Body of pancreas (tissue), 4 donors: ENCODE results near the gene NDUFA11.

Experiments
- POLR2A ChIP-seq, 3 donors: fragments of 450-650 bp; IDR thresholded peaks; one replicate each; pipeline ENCODE4 v1.6.1; 2016; ENCODE audit warnings: antibody characterized with exemption in 3 of 3, mild to moderate bottlenecking in 2 of 3
- TF ChIP-seq, protein P1 (sequence below), 7 experiments: fragments of 450-650 bp in 4 of 7; fragments of 200-600 bp in 3 of 7; sonication (generic) in 3 of 7; IDR thresholded peaks; one replicate each; pipeline ENCODE4 v1.5.1; 2016 to 2019; ENCODE audit warnings: antibody characterized with exemption in 7 of 7

- TF ChIP-seq, protein P1, sequence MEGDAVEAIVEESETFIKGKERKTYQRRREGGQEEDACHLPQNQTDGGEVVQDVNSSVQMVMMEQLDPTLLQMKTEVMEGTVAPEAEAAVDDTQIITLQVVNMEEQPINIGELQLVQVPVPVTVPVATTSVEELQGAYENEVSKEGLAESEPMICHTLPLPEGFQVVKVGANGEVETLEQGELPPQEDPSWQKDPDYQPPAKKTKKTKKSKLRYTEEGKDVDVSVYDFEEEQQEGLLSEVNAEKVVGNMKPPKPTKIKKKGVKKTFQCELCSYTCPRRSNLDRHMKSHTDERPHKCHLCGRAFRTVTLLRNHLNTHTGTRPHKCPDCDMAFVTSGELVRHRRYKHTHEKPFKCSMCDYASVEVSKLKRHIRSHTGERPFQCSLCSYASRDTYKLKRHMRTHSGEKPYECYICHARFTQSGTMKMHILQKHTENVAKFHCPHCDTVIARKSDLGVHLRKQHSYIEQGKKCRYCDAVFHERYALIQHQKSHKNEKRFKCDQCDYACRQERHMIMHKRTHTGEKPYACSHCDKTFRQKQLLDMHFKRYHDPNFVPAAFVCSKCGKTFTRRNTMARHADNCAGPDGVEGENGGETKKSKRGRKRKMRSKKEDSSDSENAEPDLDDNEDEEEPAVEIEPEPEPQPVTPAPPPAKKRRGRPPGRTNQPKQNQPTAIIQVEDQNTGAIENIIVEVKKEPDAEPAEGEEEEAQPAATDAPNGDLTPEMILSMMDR (IDR thresholded peaks at IDR 0.05), result no peak
- no peak for TF ChIP-seq POLR2A (IDR thresholded peaks at IDR 0.05)
Measured at GRCh38 chr19:5933391-5934068, 29.9 kb upstream of the NDUFA11 start.
